Hepatocyte (in vitro differentiated cells): ENCODE measurements around the gene ACCSL. TPM values are rescaled to one million over a fixed set of nuclear protein-coding genes. Genes with fewer than 3 reads are reported as not detected.
A peak's percentile ranks its signal among the peaks of the same experiment; 100 is the strongest.

Source experiments
- DNase-seq: peaks from one replicate; pipeline ENCODE4 v3.0.0-alpha.2; 2016; ENCODE audit warnings: low spot score
- H2AFZ ChIP-seq: fragments of 200-600 bp; sonication (generic); 2 replicates; pipeline ENCODE4 v1.6.0; 2016; ENCODE audit warnings: antibody characterized with exemption, mild to moderate bottlenecking
- H3K27ac ChIP-seq: fragments of 200-600 bp; sonication (generic); 2 replicates; pipeline ENCODE4 v1.5.1; 2016; ENCODE audit warnings: mild to moderate bottlenecking
- H3K27me3 ChIP-seq: fragments of 200-600 bp; sonication (generic); 2 replicates; pipeline ENCODE4 v1.6.1; 2016
- H3K36me3 ChIP-seq: fragments of 200-600 bp; sonication (generic); replicated peaks from 2 replicates; pipeline ENCODE4 v1.5.1; 2016; ENCODE audit warnings: low read depth; ENCODE audit not compliant: insufficient read depth
- H3K4me1 ChIP-seq: fragments of 200-600 bp; sonication (generic); 2 replicates; pipeline ENCODE4 v1.5.1; 2016; ENCODE audit warnings: mild to moderate bottlenecking, moderate library complexity; ENCODE audit not compliant: insufficient read depth
- H3K4me2 ChIP-seq: fragments of 200-600 bp; sonication (generic); 2 replicates; pipeline ENCODE4 v1.6.0; 2016
- H3K4me3 ChIP-seq: fragments of 200-600 bp; sonication (generic); 2 replicates; pipeline ENCODE4 v1.5.1; 2016; ENCODE audit warnings: mild to moderate bottlenecking
- H3K79me2 ChIP-seq: fragments of 200-600 bp; sonication (generic); 2 replicates; pipeline ENCODE4 v1.6.0; 2017; ENCODE audit warnings: mild to moderate bottlenecking
- H3K9me2 ChIP-seq: fragments of 200-600 bp; sonication (generic); replicated peaks from 2 replicates; pipeline ENCODE4 v1.6.0; 2017; ENCODE audit warnings: mild to moderate bottlenecking; ENCODE audit not compliant: insufficient read depth
- H3K9me3 ChIP-seq: fragments of 200-600 bp; sonication (generic); 2 replicates; pipeline ENCODE4 v1.5.1; 2016; ENCODE audit warnings: low read depth, mild to moderate bottlenecking
- H4K20me1 ChIP-seq: fragments of 200-600 bp; sonication (generic); 2 replicates; pipeline ENCODE4 v1.6.0; 2016; ENCODE audit warnings: mild to moderate bottlenecking; ENCODE audit not compliant: insufficient read depth, poor library complexity, severe bottlenecking
- EZH2 ChIP-seq: fragments of 200-600 bp; sonication (generic); IDR thresholded peaks from 2 replicates; pipeline ENCODE4 v1.6.1; 2016; ENCODE audit warnings: antibody characterized with exemption, mild to moderate bottlenecking, borderline replicate concordance
- EZH2phosphoT487 ChIP-seq: fragments of 200-600 bp; sonication (generic); IDR thresholded peaks from one replicate; pipeline ENCODE4 v1.6.1; 2018; ENCODE audit warnings: antibody characterized with exemption, mild to moderate bottlenecking, low read depth, moderate library complexity; ENCODE audit not compliant: unreplicated experiment, severe bottlenecking
- WGBS: methylation state at CpG from one replicate; pipeline ENCODE4 v1.1.6; 2016; ENCODE audit warnings: low lambda C conversion rate; ENCODE audit errors: missing lambda C conversion rate; 5-methylcytosine and 5-hydroxymethylcytosine counted together
- polyA plus RNA-seq: library from polyadenylated mRNA; unstranded; fragments of >200 nt; fragmentation: Nextera tagmentation; extraction: Ambion mirVana; gene quantifications from 2 replicates; pipeline ENCODE4 v1.2.1, GENCODE V29; 2016
- total RNA-seq: library from RNA; depleted of rRNA; stranded (reverse); fragments of >200 nt; gene quantifications from 2 replicates; pipeline ENCODE4 v1.2.3, GENCODE V29; 2014
- TF ChIP-seq, protein P1 (sequence below): fragments of 200-600 bp; sonication (generic); IDR thresholded peaks from 2 replicates; pipeline ENCODE4 v1.5.1; 2016; ENCODE audit warnings: antibody characterized with exemption, mild to moderate bottlenecking; ENCODE audit not compliant: poor library complexity

Gene ACCSL
- total and polyA plus RNA-seq, 2 experiments from 2014 or later: not detected

DNA sequence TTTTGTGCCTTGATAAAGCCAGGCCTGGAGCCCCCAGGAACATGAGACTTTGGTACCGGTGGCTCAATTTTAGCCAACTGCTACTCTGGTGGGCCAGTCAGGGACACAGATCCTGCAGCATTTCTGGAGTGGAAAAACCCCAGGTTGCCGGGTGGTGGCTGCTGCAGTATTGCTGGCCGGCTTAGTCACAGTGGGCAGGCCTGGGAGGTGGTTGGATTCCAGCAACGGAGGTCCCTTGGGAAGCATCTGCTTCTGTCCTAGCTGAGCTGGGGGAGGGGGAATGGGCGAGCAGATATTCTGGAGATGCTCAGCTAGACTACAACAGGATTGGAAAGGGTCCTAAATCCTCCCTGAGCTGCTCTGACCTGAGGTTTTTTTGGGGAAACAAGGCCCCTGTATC, 31.6 kb upstream of the ACCSL start:
- DNase-seq: peak; percentile 28
- H2AFZ ChIP-seq: no peak overlapping the region
- H3K9me3 ChIP-seq: no peaks in the 10 kb centered on the region
- no peaks in the 10 kb centered on the region for H4K20me1 ChIP-seq
- TF ChIP-seq EZH2 (no peak), EZH2phosphoT487 (no peak)
- TF ChIP-seq, protein P1, sequence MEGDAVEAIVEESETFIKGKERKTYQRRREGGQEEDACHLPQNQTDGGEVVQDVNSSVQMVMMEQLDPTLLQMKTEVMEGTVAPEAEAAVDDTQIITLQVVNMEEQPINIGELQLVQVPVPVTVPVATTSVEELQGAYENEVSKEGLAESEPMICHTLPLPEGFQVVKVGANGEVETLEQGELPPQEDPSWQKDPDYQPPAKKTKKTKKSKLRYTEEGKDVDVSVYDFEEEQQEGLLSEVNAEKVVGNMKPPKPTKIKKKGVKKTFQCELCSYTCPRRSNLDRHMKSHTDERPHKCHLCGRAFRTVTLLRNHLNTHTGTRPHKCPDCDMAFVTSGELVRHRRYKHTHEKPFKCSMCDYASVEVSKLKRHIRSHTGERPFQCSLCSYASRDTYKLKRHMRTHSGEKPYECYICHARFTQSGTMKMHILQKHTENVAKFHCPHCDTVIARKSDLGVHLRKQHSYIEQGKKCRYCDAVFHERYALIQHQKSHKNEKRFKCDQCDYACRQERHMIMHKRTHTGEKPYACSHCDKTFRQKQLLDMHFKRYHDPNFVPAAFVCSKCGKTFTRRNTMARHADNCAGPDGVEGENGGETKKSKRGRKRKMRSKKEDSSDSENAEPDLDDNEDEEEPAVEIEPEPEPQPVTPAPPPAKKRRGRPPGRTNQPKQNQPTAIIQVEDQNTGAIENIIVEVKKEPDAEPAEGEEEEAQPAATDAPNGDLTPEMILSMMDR: no peak
- H3K36me3 ChIP-seq: no peaks in the 10 kb centered on the region
- H3K27me3 ChIP-seq: no peaks in the 10 kb centered on the region
- no peaks in the 10 kb centered on the region for H3K79me2 ChIP-seq
- no peak overlapping the region for H3K27ac ChIP-seq
- no peaks in the 10 kb centered on the region for H3K4me1 ChIP-seq
- no peak overlapping the region for H3K4me3 ChIP-seq
- H3K9me2 ChIP-seq: no peaks in the 10 kb centered on the region
- 43% methylated on average over 5 of the region's 5 CpGs for WGBS
- H3K4me2 ChIP-seq: no peak overlapping the region

DNA sequence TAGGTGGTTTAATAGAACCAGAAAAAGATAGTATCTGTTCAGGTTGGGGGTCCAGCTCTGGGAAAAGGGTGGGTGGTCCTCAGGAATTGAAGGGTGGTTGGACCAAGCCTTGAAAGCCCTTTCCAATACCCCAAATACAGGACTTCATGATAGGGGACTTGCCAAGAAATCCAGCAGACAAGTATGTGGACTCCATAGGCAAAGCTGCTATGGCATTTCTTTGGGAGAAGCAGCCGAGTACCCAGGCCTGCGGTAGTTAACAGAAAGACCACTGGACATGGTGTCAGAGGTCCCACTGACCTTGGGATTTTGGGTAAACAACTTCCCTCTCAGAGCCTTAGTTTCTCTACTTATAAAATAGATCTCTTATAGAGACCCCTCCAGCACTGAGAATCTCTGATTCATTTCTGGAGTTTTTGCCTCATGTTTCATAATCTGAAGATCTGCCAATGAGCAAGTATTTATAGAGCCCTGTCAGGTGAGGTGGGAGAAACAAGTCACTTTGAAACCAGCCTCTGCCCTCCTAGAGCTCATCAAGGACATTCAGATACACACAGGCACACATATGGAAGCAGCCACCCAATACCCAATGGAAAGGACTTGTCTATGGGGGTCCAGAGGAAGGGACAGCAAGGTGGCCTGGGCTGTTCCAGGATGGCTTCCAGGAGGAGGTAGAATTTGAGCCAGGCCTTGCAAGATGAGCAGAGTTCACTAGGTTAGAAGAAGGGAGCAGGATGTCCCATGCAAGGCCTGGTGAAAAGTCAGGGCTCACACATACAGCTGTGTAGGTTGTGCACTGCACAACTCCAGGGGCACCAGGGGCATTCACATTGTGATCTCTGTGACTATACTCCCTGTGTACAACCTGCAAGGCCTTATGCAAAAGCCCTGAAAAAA, 31.0 kb upstream of the ACCSL start:
- DNase-seq: peak; percentile 1
- Histone ChIP-seq H4K20me1 (no peaks in the 10 kb centered on the region), H3K79me2 (no peaks in the 10 kb centered on the region), H3K4me3 (no peak overlapping the region), H3K9me2 (no peaks in the 10 kb centered on the region), H3K27me3 (no peaks in the 10 kb centered on the region), H3K9me3 (no peaks in the 10 kb centered on the region), H3K4me2 (no peak overlapping the region), H3K27ac (no peak overlapping the region), H3K4me1 (no peaks in the 10 kb centered on the region), H2AFZ (no peak overlapping the region), H3K36me3 (no peaks in the 10 kb centered on the region)
- WGBS: 98% methylated on average over 2 of the region's 2 CpGs
- TF ChIP-seq, protein P1: no peak
- TF ChIP-seq EZH2phosphoT487: no peak
- TF ChIP-seq EZH2: no peak

DNA sequence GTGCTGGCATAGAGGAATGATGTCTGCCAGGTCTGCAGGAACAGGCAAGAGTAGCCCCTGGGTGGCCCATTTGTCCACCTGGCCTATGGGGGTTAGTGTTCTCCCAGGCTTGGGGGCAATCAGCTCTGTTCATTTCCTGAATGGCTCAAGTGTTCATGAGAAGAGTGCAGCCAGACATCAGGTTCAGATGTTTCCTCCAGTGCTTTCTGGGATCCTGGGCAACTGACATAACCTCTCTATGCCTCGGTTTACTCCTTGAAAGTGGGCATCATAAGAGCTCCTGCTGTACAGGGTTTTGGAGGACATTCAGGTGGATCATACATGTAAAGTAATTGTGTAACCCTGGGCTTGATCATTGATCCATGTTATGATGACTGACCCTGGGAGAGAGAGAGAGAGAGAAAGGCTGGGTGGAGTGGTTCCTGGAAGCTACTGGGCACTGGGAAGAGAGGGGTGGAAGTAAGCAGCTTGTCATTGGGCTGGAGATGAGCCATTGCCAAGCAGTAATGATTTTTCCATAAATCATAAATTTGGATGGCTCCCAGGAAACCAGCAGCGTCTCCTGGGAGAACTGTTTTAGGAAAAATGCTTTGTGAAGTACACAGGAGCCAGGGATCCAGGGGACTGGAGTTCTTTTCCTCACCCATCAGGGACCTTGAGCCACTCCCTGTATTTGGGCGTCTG, 30.2 kb upstream of the ACCSL start:
- H4K20me1 ChIP-seq: no peaks in the 10 kb centered on the region
- no peaks in the 10 kb centered on the region for H3K4me1 ChIP-seq
- no peak overlapping the region for H3K27ac ChIP-seq
- no peaks in the 10 kb centered on the region for H3K9me2 ChIP-seq
- WGBS: 68% methylated on average over 3 of the region's 3 CpGs
- no peaks in the 10 kb centered on the region for H3K9me3 ChIP-seq
- H3K27me3 ChIP-seq: no peaks in the 10 kb centered on the region
- DNase-seq: no peak
- H2AFZ ChIP-seq: no peak overlapping the region
- no peak overlapping the region for H3K4me3 ChIP-seq
- no peaks in the 10 kb centered on the region for H3K79me2 ChIP-seq
- TF ChIP-seq EZH2phosphoT487 (no peak), EZH2 (no peak)
- TF ChIP-seq, protein P1: no peak
- no peak overlapping the region for H3K4me2 ChIP-seq
- no peaks in the 10 kb centered on the region for H3K36me3 ChIP-seq
